Common myeloid progenitor, CD34-positive (primary cell): ENCODE measurements around the gene CEL.
"Not testable (repeated sequence)": the region's sequence is repeated elsewhere in the genome, so short reads cannot be mapped to it uniquely, and the experiment has no call there.

Experiments used
- CTCF ChIA-PET: fragments of 350-600 bp; sonication (Branson Sonifier 250); formaldehyde crosslinking; loops from one replicate; lab custom pipeline; 2021; ENCODE audit warnings: antibody characterized with exemption; lab: Charles Lee
- POLR2A ChIA-PET: fragments of 350-600 bp; sonication (Branson Sonifier 250); formaldehyde crosslinking; loops from one replicate; lab custom pipeline; 2021; ENCODE audit warnings: antibody characterized with exemption; lab: Charles Lee
- DNase-seq, 3 donors: peaks; one replicate each; pipeline versions ENCODE4 v3.0.0 to v3.0.0-alpha.2; 2013
- H3K27ac ChIP-seq, 2 experiments: 1 replicate in 1 of 2; 2 replicates in 1 of 2; pipeline ENCODE4 v1.7.0; 2013; ENCODE audit warnings: inconsistent platforms in 2 of 2, low read length in 2 of 2, mild to moderate bottlenecking in 2 of 2, low read depth in 1 of 2, moderate library complexity in 1 of 2; ENCODE audit not compliant: severe bottlenecking in 2 of 2, insufficient read depth in 1 of 2, poor library complexity in 1 of 2
- H3K27me3 ChIP-seq, 5 experiments: replicated peaks in 2 of 5; 1 replicate in 3 of 5; 2 replicates in 2 of 5; pipeline versions ENCODE4 v1.6.1 to v1.7.0; 2013; ENCODE audit warnings: low read length in 4 of 5, mild to moderate bottlenecking in 2 of 5, moderate library complexity in 2 of 5, inconsistent platforms in 1 of 5; ENCODE audit not compliant: insufficient read depth in 5 of 5, control insufficient read depth in 4 of 5
- H3K36me3 ChIP-seq, 4 experiments: 1 replicate in 2 of 4; 2 replicates in 2 of 4; pipeline versions ENCODE4 v1.6.1 to v1.7.0; 2013; ENCODE audit warnings: low read length in 3 of 4, control low read depth in 1 of 4, mild to moderate bottlenecking in 1 of 4; ENCODE audit not compliant: control insufficient read depth in 4 of 4, insufficient read depth in 4 of 4
- H3K4me1 ChIP-seq, 4 experiments: 1 replicate in 3 of 4; 2 replicates in 1 of 4; pipeline versions ENCODE4 v1.6.1 to v1.7.1; 2013; ENCODE audit warnings: low read length in 3 of 4, mild to moderate bottlenecking in 3 of 4, control low read depth in 1 of 4, inconsistent platforms in 1 of 4, moderate library complexity in 1 of 4; ENCODE audit not compliant: control insufficient read depth in 4 of 4, insufficient read depth in 4 of 4; ENCODE audit errors: control extremely low read depth in 1 of 4
- H3K4me3 ChIP-seq, 7 experiments: 1 replicate in 4 of 7; 2 replicates in 3 of 7; pipeline versions ENCODE4 v1.5.1 to v1.7.0; 2013; ENCODE audit warnings: mild to moderate bottlenecking in 7 of 7, low read length in 6 of 7, moderate library complexity in 6 of 7, inconsistent platforms in 2 of 7, low read depth in 2 of 7, control low read depth in 1 of 7; ENCODE audit not compliant: insufficient read depth in 4 of 7, control insufficient read depth in 1 of 7; ENCODE audit errors: extremely low read depth in 1 of 7
- H3K9me3 ChIP-seq, 5 experiments: 1 replicate in 4 of 5; 2 replicates in 1 of 5; pipeline versions ENCODE4 v1.6.1 to v1.7.1; 2013; ENCODE audit warnings: low read length in 4 of 5, mild to moderate bottlenecking in 2 of 5, inconsistent platforms in 1 of 5, low read depth in 1 of 5, moderate library complexity in 1 of 5; ENCODE audit not compliant: control insufficient read depth in 4 of 5, insufficient read depth in 2 of 5; ENCODE audit errors: control extremely low read depth in 1 of 5
- WGBS: methylation state at CpG from one replicate; pipeline ENCODE4 v1.1.5; 2013; ENCODE audit not compliant: insufficient coverage; 5-methylcytosine and 5-hydroxymethylcytosine counted together

The CEL gene

DNA sequence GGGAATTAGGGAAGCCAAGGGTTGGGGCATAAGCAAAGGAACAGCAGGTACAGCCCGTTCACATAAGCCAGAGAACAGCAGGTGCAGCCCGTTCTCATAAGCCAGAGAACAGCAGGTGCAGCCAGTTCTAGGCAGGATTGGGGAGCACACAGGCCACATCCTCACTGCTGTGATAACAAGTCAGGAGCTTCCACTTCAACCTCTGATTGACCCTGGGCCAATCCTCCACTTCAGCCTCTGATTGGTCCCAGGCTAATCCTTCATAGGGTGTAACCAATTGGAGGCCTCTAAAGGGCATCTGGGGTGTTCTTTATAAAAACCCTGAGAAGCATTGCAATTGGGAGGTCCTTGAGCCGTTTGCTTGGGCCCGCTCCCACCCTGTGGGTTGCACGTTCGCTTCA lies 27.5 kb downstream of the CEL start:
- no peak overlapping the region for H3K4me3 ChIP-seq
- CTCF ChIA-PET = interaction anchor here (1.0 to 2.1 kb wide), 4 partner anchors 10 to 71 kb away, joined by 3 to 8 read pairs (median 4); no protein-coding TSS in a partner anchor
- no peak overlapping the region for H3K27ac ChIP-seq
- no peaks in the 10 kb centered on the region for H3K27me3 ChIP-seq
- no peaks in the 10 kb centered on the region for H3K36me3 ChIP-seq
- peak in 1 of 3 donors; percentile 21 for DNase-seq
- whole genome bisulfite sequencing = 100% methylated on average over 3 of the region's 6 CpGs
- peaks cover 0 to 3% (median 0%) of the 10 kb centered on the region in 4 experiments for H3K4me1 ChIP-seq
- no peaks in the 10 kb centered on the region for H3K9me3 ChIP-seq
- POLR2A ChIA-PET = no interaction called here

DNA sequence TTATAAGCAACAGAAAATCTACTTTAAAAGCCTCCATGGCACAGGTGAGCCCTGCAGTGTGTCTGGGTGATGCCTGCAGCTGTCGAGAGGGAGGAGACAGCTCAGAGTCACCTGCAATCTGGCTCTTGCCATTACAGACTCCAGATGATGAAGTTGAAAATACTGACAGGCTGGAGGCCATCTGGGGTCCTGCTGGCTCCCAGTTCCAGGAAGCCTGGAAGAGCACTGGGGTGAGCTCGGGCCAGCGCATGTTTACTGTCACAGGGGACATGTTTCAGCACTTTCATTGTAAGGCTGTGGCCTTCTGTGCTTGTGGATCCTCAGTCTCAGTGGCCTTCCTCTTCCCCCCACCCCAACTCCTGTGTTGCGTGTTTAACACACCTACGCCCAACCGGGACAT lies 28.4 kb downstream of the CEL start:
- Histone ChIP-seq H3K4me1 (peaks cover 0 to 3% (median 0%) of the 10 kb centered on the region in 4 experiments), H3K4me3 (no peak overlapping the region), H3K27me3 (no peaks in the 10 kb centered on the region), H3K36me3 (no peaks in the 10 kb centered on the region), H3K27ac (no peak overlapping the region), H3K9me3 (no peaks in the 10 kb centered on the region)
- 79% methylated on average over 5 of the region's 6 CpGs for WGBS
- DNase-seq = no peak
- POLR2A ChIA-PET = no interaction called here
- CTCF ChIA-PET = interaction anchor here (1.3 to 2.1 kb wide), 3 partner anchors 9 to 57 kb away, joined by 3 to 8 read pairs (median 4); no protein-coding TSS in a partner anchor

- Histone ChIP-seq H3K4me1 (peaks cover 0 to 3% (median 0%) of the 10 kb centered on the region in 4 experiments), H3K27ac (no peak overlapping the region), H3K4me3 (no peak overlapping the region), H3K36me3 (no peaks in the 10 kb centered on the region), H3K27me3 (no peaks in the 10 kb centered on the region), H3K9me3 (peaks cover 0 to 6% (median 0%) of the 10 kb centered on the region in 5 experiments)
- 94% methylated on average over 6 of the region's 11 CpGs for WGBS
- ChIA-PET CTCF (interaction anchor here (1.6 to 2.1 kb wide), 3 partner anchors 12 to 56 kb away, joined by 4 to 8 read pairs (median 7); no protein-coding TSS in a partner anchor), POLR2A (no interaction called here)
- no peak for DNase-seq
Observed at GRCh38 chr9:133090752-133091385, 29.1 kb downstream of the CEL start.

DNA sequence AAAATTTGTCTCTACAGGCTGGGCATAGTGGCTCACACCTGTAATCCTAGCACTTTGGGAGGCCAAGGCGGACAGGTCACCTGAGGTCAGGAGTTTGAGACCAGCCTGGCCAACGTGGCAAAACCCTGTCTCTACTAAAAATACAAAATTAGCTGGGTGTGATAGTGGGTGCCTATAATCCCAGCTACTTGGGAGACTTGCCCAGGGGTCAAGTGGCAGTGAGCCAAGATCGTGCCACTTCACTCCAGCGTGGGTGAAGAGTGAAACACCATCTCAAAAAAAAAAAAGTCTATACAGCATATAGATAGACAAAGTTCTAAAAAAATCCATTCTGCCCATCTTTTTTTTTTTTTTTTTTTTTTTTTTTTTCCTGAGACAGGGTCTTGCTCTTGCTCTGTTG lies 32.6 kb downstream of the CEL start:
- H3K9me3 ChIP-seq = peaks cover 2 to 20% (median 12%) of the 10 kb centered on the region in 5 experiments
- ChIA-PET POLR2A (interaction anchor here (0.6 kb wide), 1 partner anchor 150 kb away, joined by 3 read pairs; the partner anchor contains the start of gene TSC1), CTCF (interaction anchor here (0.8 to 4.3 kb wide), 7 partner anchors 8 to 81 kb away, joined by 3 to 23 read pairs (median 6); no protein-coding TSS in a partner anchor)
- H3K4me3 ChIP-seq, H3K4me1 ChIP-seq, H3K27ac ChIP-seq, DNase-seq, H3K27me3 ChIP-seq: not testable (repeated sequence)
- peaks cover 7 to 34% (median 25%) of the 10 kb centered on the region in 4 experiments for H3K36me3 ChIP-seq
- no CpG with 5 or more reads among the region's 4 CpGs for WGBS

GRCh38 chr9:133094842-133095393 lies 33.1 kb downstream of the CEL start:
- Histone ChIP-seq H3K27ac (no peak overlapping the region), H3K4me1 (peaks cover 0 to 3% (median 0%) of the 10 kb centered on the region in 4 experiments), H3K27me3 (no peaks in the 10 kb centered on the region), H3K36me3 (peaks cover 10 to 38% (median 29%) of the 10 kb centered on the region in 4 experiments), H3K4me3 (no peak overlapping the region), H3K9me3 (peaks cover 2 to 20% (median 12%) of the 10 kb centered on the region in 5 experiments)
- CTCF ChIA-PET = interaction anchor here (0.8 to 4.3 kb wide), 8 partner anchors 7 to 53 kb away, joined by 3 to 23 read pairs (median 10); no protein-coding TSS in a partner anchor
- 90% methylated on average over 2 of the region's 3 CpGs for WGBS
- POLR2A ChIA-PET = no interaction called here
- no peak for DNase-seq

DNA sequence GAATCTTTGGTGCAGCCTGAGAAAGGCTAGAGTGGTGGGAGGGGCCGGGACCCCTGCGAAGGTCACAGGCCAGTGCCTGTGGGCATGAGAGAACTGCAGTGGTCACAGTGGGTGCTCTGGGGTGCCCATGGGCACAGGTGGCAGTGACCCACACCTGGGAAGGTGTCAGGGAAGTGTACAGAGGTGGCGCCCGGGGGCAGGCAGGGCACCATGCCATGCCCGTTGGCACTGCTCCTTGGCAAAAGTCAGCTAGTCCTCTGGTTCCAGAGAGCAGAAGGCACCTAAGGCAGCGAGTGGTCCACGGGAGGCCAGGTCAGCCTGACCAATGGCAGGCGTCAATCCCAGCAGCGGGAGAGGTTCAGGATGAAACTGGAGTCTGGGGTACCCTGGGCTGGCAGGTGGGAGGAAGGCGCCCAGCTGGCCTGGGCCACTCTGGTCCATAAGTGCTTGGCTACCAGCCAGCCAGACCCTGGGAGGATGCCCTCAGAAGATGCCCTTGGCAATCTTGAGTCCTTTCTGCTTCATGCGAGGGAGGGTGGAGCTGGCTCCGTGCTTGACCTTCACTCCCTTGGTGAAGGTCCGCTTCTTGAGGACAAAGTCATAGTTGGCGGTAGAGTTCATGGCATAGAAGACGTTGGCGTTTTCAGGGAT lies 36.4 kb downstream of the CEL start:
- H3K36me3 ChIP-seq = peaks cover 12 to 71% (median 58%) of the 10 kb centered on the region in 4 experiments
- no peak for DNase-seq
- no peaks in the 10 kb centered on the region for H3K4me1 ChIP-seq
- ChIA-PET POLR2A (interaction anchor here (0.9 to 1.4 kb wide), 2 partner anchors 20 to 50 kb away, joined by 3 read pairs; no protein-coding TSS in a partner anchor), CTCF (interaction anchor here (0.9 to 22.2 kb wide), 6 partner anchors 8 to 50 kb away, joined by 3 to 445 read pairs (median 6); no protein-coding TSS in a partner anchor)
- WGBS = 90% methylated on average over 13 of the region's 16 CpGs
- H3K27me3 ChIP-seq = no peaks in the 10 kb centered on the region
- no peak overlapping the region for H3K27ac ChIP-seq
- H3K4me3 ChIP-seq = no peak overlapping the region
- H3K9me3 ChIP-seq = peaks cover 2 to 20% (median 12%) of the 10 kb centered on the region in 5 experiments
